GM19397 (cell line): Measurements from ENCODE around the gene LTO1.
"Not testable (repeated sequence)": the region's sequence is repeated elsewhere in the genome, so short reads cannot be mapped to it uniquely, and the experiment has no call there.

Experiments
- ATAC-seq: cut with Tn5 transposase; IDR thresholded peaks from one replicate; pipeline ENCODE4 v1.9.1; 2021; ENCODE audit warnings: mild to moderate bottlenecking, moderate library complexity; ENCODE audit not compliant: unreplicated experiment

Gene LTO1

GRCh38 chr11:69702239-69702691 is 27.1 kb upstream of the LTO1 start:
- no peak for ATAC-seq

- no peak for ATAC-seq
Measured at GRCh38 chr11:69700278-69701140, 25.4 kb upstream of the LTO1 start.

- ATAC-seq, result no peak
Measured at GRCh38 chr11:69699213-69699612, 24.1 kb upstream of the LTO1 start.

- ATAC-seq, result no peak
Measured at GRCh38 chr11:69698362-69698761, 23.2 kb upstream of the LTO1 start.

- no peak for ATAC-seq
Measured at GRCh38 chr11:69697861-69698260, 22.7 kb upstream of the LTO1 start.

- no peak for ATAC-seq
Measured at GRCh38 chr11:69697469-69697843, 22.3 kb upstream of the LTO1 start.

GRCh38 chr11:69696749-69697468 is 21.8 kb upstream of the LTO1 start:
- ATAC-seq, result no peak

GRCh38 chr11:69695995-69696394 is 20.8 kb upstream of the LTO1 start:
- ATAC-seq, result not testable (repeated sequence)

- ATAC-seq, result no peak
Measured at GRCh38 chr11:69695581-69695980, 20.4 kb upstream of the LTO1 start.

GRCh38 chr11:69694781-69695180 is 19.6 kb upstream of the LTO1 start:
- ATAC-seq, result no peak

GRCh38 chr11:69692422-69692821 is 17.3 kb upstream of the LTO1 start:
- no peak for ATAC-seq

GRCh38 chr11:69691463-69691862 is 16.3 kb upstream of the LTO1 start:
- ATAC-seq, result no peak

GRCh38 chr11:69689484-69690319 is 14.5 kb upstream of the LTO1 start:
- no peak for ATAC-seq

GRCh38 chr11:69687969-69688771 is 13.0 kb upstream of the LTO1 start:
- not testable (repeated sequence) for ATAC-seq

GRCh38 chr11:69686856-69687255 is 11.7 kb upstream of the LTO1 start:
- no peak for ATAC-seq

GRCh38 chr11:69686452-69686851 is 11.3 kb upstream of the LTO1 start:
- no peak for ATAC-seq

GRCh38 chr11:69685348-69685747 is 10.2 kb upstream of the LTO1 start:
- no peak for ATAC-seq

- ATAC-seq, result no peak
Measured at GRCh38 chr11:69684651-69685050, 9.5 kb upstream of the LTO1 start.

- ATAC-seq, result no peak
Measured at GRCh38 chr11:69683764-69684333, 8.7 kb upstream of the LTO1 start.

- no peak for ATAC-seq
Measured at GRCh38 chr11:69682681-69683326, 7.7 kb upstream of the LTO1 start.
